Smooth muscle cell of the brain vasculature (primary cell): ENCODE data around the gene LYRM4.

Source experiments
- DNase-seq: peaks from one replicate; pipeline ENCODE4 v3.0.0-alpha.2; 2012; ENCODE audit warnings: low read depth, low spot score

The LYRM4 gene

DNA sequence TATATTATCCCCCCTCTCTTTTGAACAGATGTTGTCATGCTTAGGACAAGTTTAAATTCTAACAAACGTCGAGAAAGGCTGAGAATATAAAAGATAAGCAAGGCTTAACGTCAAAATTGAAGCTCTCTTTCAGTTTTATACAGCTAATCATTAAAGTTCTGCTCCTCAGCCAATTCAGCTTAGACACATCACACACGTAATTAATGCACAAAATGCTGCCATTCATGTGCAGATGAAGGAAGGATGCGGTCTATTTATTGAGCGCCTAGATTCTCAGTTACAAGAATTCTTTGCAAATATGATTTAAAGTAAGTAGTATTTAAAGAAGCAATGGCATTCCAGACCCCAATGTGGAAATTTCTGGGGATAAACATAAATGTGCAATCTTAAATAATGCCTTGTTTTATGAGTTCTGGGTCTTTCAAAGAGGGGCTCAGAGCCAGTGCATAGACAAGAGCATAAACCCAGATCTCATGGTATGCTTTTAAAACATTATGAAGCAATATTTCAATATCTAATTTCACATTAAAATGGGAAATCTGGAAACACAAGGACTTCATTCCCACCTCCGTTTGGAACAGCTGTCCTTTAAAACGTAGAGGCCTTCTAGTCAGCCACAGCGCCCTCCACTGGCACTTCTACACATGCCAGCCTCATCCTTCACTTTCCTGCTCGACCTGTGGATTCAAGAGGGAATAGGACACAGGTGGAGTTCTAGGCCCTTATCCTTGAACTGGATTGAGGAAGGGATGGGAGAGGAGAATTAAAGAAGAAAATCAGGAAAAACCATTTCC, 85.8 kb downstream of the LYRM4 start:
- DNase-seq: no peak

DNA sequence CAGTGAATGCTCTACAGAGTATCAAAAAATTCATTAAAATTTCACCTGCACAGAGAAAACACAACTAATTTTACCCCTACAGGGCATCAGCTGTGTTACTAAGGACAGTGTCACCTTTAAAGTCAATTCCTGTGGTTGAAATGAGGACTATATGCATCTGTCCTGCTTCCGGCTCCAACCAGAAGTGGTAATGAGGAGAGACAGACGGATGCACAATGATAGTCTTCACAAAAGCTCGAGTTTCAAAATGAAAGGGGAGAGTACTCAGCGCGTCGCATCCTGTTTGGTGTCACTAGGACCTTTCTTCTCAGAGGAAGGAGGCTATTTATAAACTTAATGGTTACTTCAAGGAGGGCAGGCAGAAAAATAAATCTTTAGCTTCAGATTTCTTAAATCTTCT, 86.5 kb downstream of the LYRM4 start:
- DNase-seq: no peak

- no peak for DNase-seq
These were observed 86.9 kb downstream of the LYRM4 start for GRCh38 chr6:5173810-5174209.

- DNase-seq: no peak
These were observed 87.8 kb downstream of the LYRM4 start for GRCh38 chr6:5172897-5173474.

DNA sequence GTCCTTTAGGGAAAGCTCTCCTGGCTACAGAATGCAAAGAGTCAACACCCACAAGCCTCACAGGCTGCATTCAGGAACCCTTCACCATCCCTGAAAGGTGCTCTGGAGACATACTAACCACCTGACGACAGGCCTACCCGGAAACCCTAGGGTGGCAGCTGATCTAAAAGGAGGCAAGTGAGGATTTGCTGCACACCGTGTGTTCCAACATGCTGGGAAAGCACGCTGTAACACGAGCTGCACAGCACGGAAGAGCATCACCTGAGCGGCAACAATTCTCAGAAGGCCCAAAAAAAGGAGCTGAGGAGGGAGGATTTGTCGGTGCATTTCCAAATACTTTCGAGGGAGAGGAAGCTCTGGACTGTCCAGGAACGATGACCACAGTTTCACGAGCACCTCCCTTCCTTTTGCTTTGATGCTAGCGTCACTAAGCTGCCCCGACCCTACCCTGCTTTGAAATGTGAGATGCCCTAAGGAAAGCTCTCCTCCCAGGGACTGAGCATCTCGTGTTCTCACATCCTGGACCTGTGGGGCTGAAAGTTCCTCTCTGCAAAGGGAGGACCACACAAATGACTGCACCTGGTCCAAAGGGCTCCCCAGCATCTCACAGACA, 88.6 kb downstream of the LYRM4 start:
- DNase-seq: no peak

- DNase-seq: no peak
These were observed 93.2 kb downstream of the LYRM4 start for GRCh38 chr6:5167501-5167900.

GRCh38 chr6:5164092-5164491, 96.7 kb downstream of the LYRM4 start:
- DNase-seq: no peak

- no peak for DNase-seq
These were observed 97.5 kb downstream of the LYRM4 start for GRCh38 chr6:5163247-5163646.

- no peak for DNase-seq
These were observed 98.4 kb downstream of the LYRM4 start for GRCh38 chr6:5162355-5162754.

- no peak for DNase-seq
These were observed 100.5 kb downstream of the LYRM4 start for GRCh38 chr6:5160206-5160605.

- DNase-seq: no peak
These were observed 101.6 kb downstream of the LYRM4 start for GRCh38 chr6:5159162-5159561.

GRCh38 chr6:5158180-5158579, 102.6 kb downstream of the LYRM4 start:
- no peak for DNase-seq

DNA sequence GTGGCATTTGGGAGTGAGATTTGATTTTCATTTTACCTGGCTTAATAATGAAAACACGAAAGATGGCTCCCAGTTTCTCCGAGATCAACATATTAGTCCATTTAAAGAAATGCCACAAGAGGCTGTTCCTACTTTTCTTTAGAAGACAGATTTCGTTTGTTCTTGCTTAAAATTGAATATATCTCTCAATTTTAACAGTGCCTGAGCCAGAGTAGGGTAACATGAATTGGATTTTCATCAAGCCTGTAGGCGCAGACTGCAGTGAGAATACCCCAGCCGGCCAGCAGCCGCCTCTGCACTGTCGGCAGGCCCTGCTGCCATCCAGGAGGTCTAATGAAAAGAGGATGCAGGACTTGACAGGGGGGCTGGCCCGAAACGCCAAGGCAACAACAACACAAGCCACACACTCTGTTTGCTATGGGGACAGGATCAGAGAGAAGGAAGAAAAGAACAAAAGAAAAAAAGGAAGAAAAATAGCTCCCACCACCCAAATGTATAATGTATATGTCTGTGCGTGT, 103.1 kb downstream of the LYRM4 start:
- no peak for DNase-seq

- DNase-seq: no peak
These were observed 104.1 kb downstream of the LYRM4 start for GRCh38 chr6:5156627-5157026.

- DNase-seq: no peak
These were observed 104.8 kb downstream of the LYRM4 start for GRCh38 chr6:5155906-5156305.

DNA sequence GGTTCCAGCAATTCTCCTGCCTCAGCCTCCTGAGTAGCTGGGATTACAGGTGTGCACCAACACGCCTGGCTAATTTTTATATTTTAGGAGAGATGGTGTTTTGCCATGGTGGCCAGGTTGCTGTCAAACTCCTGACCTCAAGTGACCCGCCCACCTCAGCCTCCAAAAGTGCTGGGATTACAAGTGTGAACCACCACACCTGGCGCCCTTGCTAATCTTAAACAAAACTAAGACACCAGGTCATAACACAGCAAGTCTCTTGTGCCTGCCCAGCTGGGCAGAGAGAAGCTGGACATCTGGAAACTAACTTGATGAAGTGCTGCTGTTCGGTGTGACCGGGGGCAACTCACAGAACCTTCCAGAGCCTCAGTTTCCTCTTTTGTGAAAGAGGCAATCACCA, 107.6 kb downstream of the LYRM4 start:
- DNase-seq: no peak

- no peak for DNase-seq
These were observed 108.3 kb downstream of the LYRM4 start for GRCh38 chr6:5152460-5152859.

GRCh38 chr6:5151955-5152401, 108.8 kb downstream of the LYRM4 start:
- DNase-seq: no peak

DNA sequence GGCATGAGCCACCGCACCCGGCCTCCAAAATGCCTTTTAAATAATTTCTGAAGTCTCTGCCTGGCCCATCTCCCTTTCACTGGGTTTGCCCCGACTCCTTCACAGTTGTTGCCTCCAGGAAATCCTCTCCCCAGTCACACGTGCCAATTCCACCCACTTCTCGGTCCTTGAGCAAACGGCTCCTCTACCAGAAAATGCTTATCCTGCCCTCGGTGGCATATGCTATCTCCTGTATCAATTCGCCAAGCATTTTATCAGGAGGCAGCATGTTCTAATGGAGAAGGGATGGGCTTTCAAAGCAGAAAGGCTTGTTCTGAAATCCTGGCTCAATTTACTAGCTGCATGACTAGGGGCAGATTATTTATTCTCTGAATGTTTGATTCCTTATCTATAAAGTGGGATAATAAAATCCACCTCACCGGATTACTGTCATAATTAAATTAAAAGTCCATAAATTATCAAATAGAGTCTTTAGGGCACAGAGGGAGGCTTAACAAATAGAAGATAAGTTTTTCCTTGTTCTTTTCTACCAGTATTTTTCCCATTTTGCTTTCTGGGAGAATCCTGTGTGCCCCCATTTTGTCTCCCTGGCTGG, 109.3 kb downstream of the LYRM4 start:
- DNase-seq: no peak

DNA sequence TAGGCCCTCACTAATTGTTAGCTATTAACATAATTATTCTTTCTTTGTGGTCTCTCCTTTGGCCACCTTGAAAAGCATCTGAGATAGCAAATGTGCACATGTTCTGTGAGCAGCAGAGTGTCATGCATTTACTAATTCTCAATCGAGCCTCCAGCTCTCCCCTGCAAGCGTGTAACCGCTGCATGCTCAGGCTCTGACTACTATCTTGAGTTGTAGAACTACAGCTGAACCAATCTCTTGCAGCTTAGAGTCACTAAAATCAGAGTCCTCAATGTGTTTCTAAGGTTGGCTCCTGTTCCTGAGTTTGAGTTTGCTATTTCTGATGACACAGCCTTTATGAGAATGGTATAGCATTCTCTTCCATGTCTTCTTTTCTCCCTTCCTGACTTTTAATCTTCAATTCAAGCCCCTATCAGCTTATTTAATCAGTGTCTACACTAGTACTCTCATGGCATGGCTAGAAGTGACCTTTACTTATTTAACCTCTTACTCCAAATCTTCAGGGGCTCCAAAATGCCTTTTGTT, 110.1 kb downstream of the LYRM4 start:
- DNase-seq: no peak

DNA sequence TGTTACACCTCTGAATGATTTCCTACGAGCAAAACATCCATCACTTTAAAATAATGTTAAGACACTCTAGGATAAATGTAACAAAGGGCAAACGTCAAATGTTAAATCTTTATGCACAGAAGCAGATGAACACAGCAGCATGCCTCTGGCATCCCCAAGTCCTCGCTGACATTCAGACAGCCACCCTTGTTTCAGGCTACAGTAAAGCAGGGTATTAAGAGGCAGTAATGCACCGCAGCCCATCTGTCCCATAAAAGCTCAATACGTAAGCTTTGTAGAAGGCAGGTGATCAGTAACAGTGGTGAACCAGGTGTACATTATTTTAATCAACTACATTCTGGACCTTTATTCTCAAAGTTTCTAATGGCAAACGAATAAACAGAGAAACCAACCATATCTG, 110.9 kb downstream of the LYRM4 start:
- no peak for DNase-seq

DNA sequence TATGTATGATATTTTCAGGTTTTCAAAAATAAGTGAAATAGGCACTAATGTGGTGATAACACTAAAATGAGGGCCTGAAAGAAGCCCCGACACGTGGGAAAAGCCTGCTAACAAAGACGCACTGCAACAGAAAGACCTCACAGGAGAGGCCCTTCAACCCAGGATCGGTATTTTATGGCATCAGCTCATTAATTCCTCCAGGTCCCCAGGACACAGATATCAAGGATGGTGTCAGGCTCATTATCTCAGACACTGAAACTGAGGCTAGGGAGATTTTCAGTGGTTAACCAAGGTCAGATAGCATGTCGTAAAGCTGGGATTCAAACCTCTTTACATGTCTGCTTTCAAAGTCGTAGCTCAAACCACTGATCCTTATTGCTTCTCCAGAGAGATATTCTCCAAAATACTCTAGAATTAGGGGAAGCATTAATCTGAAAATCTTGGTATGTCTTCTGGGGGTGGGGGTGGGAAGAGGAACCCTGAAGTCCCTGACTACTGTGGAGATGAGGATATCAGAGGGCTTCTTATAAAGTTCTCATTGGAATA, 111.5 kb downstream of the LYRM4 start:
- DNase-seq: no peak
